ENCODE data around the gene PPP1R13B. TPM values are rescaled to one million over a fixed set of nuclear protein-coding genes. Genes with fewer than 3 reads are reported as not detected.

PPP1R13B gene
- total and polyA plus RNA-seq, 7 experiments from 2014 or later = 3.3 to 26.8 (median 16.9) TPM

GRCh38 chr14:103854822-103855733 lies 7.7 kb upstream of the PPP1R13B start:
- H3K27me3 Mint-ChIP-seq = no peaks in the 10 kb centered on the region
- peaks cover 0 to 12% (median 8%) of the 10 kb centered on the region in 7 donors for H3K4me1 Mint-ChIP-seq

DNA sequence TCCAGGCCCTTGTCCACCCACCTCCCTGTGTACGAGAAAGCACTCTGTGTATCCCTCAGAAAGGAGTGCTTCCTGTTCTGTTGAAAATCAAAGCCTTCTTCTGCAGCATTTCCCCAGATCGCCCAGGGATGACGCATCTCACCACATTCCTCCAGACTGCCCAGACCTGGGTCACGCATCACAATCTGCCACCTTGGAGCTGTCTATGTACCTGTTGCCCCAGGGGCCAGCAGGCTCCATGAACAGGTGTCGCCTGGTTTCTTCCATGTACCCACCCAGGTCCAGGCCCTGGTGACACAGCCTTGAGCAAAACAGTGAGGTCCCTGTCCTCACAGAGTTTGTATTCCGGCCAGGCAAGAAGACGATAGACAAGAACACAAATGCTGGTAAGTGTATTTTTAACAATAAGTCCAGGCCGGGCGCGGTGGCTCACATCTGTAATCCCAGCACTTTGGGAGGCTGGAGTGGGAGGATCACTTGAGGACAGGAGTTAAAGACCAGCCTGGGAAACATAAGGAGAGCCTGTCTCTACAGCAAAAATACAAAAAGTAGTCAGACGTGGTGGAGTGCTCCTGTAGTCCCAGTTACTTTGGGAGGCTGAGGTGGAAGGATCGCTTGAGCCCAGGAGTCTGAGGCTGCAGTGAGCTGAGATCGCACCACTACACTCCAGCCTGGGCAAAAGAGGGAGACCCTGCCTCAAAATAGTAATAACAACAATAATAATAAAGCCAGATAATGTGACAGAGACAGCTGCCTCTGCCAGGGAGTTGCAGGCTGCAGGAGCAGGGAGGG lies 6.8 kb upstream of the PPP1R13B start:
- no peaks in the 10 kb centered on the region for H3K4me1 ChIP-seq (ENCODE audit: control insufficient read depth in 2 of 2, insufficient read depth in 2 of 2, low read length in 2 of 2)
- Mint-ChIP-seq H3K36me3 (no peaks in the 10 kb centered on the region), H3K4me1 (peaks cover 0 to 12% (median 8%) of the 10 kb centered on the region in 7 donors), H3K27ac (peak overlapping the region in 6 of 9 donors; percentile 1 to 67 (median 35)), H3K9me3 (no peaks in the 10 kb centered on the region), H3K27me3 (peaks cover 0 to 7% (median 0%) of the 10 kb centered on the region in 5 donors), H3K4me3 (no peak overlapping the region)
- no peak overlapping the region for H3K27ac ChIP-seq (ENCODE audit: low read depth, low read length)
- H3K4me3 ChIP-seq (ENCODE audit: low read length) = no peak overlapping the region
- ChIA-PET CTCF (no interaction called here), POLR2A (no interaction called here)
- intact Hi-C loops (cut with micrococcal nuclease) = no loop called here
- DNase-seq (no peak), ATAC-seq (no peak)
- H3K9me3 ChIP-seq (ENCODE audit: control insufficient read depth in 2 of 3, low read length in 3 of 3) = no peaks in the 10 kb centered on the region
- no peaks in the 10 kb centered on the region for H3K36me3 ChIP-seq (ENCODE audit: control insufficient read depth in 2 of 3, insufficient read depth in 3 of 3, low read length in 3 of 3)
- no peaks in the 10 kb centered on the region for H3K27me3 ChIP-seq (ENCODE audit: control insufficient read depth in 2 of 2, insufficient read depth in 2 of 2, low read length in 2 of 2)

More at GRCh38 chr14:103854822-103855733, 7.7 kb upstream of the PPP1R13B start:
- no peaks in the 10 kb centered on the region for H3K27me3 ChIP-seq (ENCODE audit: control insufficient read depth in 2 of 2, insufficient read depth in 2 of 2, low read length in 2 of 2)
- H3K4me3 ChIP-seq (ENCODE audit: low read length) = no peak overlapping the region
- no peak overlapping the region for H3K27ac ChIP-seq (ENCODE audit: low read depth, low read length)
- DNase-seq (no peak), ATAC-seq (no peak)
- H3K9me3 ChIP-seq (ENCODE audit: control insufficient read depth in 2 of 3, low read length in 3 of 3) = no peaks in the 10 kb centered on the region
- no peaks in the 10 kb centered on the region for H3K4me1 ChIP-seq (ENCODE audit: control insufficient read depth in 2 of 2, insufficient read depth in 2 of 2, low read length in 2 of 2)
- Mint-ChIP-seq H3K27ac (peak overlapping the region in 4 of 9 donors; percentile 36 to 79 (median 72)), H3K4me3 (no peak overlapping the region), H3K36me3 (no peaks in the 10 kb centered on the region), H3K9me3 (no peaks in the 10 kb centered on the region)
- CTCF ChIA-PET = no interaction called here
- H3K36me3 ChIP-seq (ENCODE audit: control insufficient read depth in 2 of 3, insufficient read depth in 3 of 3, low read length in 3 of 3) = no peaks in the 10 kb centered on the region
- intact Hi-C loops (cut with micrococcal nuclease) = no loop called here
- POLR2A ChIA-PET = no interaction called here

GRCh38 chr14:103849151-103849886 lies 1.9 kb upstream of the PPP1R13B start:
- Mint-ChIP-seq H3K4me3 (peak overlapping the region; percentile 61 to 87 (median 78)), H3K4me1 (peaks cover 7 to 28% (median 17%) of the 10 kb centered on the region in 7 donors), H3K27me3 (peaks cover 0 to 31% (median 0%) of the 10 kb centered on the region in 5 donors), H3K27ac (peak overlapping the region in 8 of 9 donors; percentile 58 to 84 (median 74)), H3K9me3 (peaks cover 0 to 2% (median 0%) of the 10 kb centered on the region in 11 donors), H3K36me3 (peaks cover 0 to 2% (median 0%) of the 10 kb centered on the region in 5 donors)
- POLR2A ChIA-PET = interaction anchor here (0.7 kb wide), 1 partner anchor 11 kb away, joined by 3 read pairs; no protein-coding TSS in a partner anchor
- intact Hi-C loops (cut with micrococcal nuclease) = loop anchor here (5.0 to 10.0 kb wide), 4 partner anchors 55 to 903 kb away; partner anchors contain the start of genes SIVA1 (in 1 of the 2), XRCC3 (in 1 of the 2) and ZFYVE21 (in 1 of the 2)
- Histone ChIP-seq H3K4me3 (ENCODE audit: low read length) (no peak overlapping the region), H3K36me3 (ENCODE audit: control insufficient read depth in 2 of 3, insufficient read depth in 3 of 3, low read length in 3 of 3) (no peaks in the 10 kb centered on the region), H3K27me3 (ENCODE audit: control insufficient read depth in 2 of 2, insufficient read depth in 2 of 2, low read length in 2 of 2) (no peaks in the 10 kb centered on the region), H3K4me1 (ENCODE audit: control insufficient read depth in 2 of 2, insufficient read depth in 2 of 2, low read length in 2 of 2) (no peaks in the 10 kb centered on the region), H3K9me3 (ENCODE audit: control insufficient read depth in 2 of 3, low read length in 3 of 3) (no peaks in the 10 kb centered on the region), H3K27ac (ENCODE audit: low read depth, low read length) (no peak overlapping the region)
- DNase-seq = no peak
- CTCF ChIA-PET = no interaction called here
- ATAC-seq = no peak

DNA sequence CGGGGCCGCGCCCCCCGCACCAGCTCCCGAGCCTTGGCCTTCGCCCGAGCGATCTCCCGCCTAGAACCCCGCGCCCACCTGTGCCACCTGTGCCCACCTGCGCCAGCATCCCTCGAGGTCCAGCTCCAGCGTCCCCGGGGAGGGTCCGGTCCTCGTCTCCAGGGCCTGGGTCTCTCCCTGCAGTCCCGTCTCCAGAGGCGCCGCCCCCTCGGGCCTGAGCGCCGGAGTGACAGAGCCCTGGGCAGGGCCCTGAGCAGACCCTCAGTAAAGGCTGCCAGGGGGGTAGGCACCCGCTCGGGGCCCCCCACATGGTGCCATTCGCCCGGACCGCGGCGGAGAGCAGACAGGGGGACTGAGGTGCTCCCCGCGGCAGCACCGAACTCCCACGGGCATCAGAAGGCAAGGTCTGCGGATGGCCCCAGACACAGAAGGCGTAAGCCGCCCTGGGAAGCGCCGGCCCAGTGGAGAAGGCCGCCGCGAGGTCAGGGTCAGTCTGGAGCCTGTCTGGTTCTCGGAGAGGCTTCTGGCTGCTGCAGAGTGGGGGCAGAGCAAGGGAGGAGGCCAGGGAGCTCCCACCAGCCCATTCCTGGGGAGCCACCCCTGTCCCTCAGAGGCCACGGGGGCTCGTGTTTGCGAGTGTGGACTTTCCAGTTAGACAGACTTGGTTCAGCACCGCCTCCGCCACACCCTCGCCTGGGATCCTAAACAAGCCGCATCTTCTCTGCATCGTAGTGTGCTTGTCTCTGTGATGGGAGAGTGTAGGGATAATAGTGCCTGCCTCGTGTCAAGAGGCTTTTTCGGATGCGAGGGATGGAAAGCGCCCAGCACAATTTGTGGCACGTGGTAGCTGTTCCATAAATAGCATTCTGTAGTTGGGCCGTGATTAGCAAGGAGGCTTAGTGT lies 1.1 kb upstream of the PPP1R13B start:
- peak overlapping the region; percentile 67 for H3K27ac ChIP-seq (ENCODE audit: low read depth, low read length)
- no peaks in the 10 kb centered on the region for H3K9me3 ChIP-seq (ENCODE audit: control insufficient read depth in 2 of 3, low read length in 3 of 3)
- H3K36me3 Mint-ChIP-seq = peaks cover 0 to 2% (median under 1%) of the 10 kb centered on the region in 5 donors
- ATAC-seq = no peak
- peaks cover 0 to 36% (median 0%) of the 10 kb centered on the region in 5 donors for H3K27me3 Mint-ChIP-seq
- H3K4me1 Mint-ChIP-seq = peaks cover 9 to 24% (median 17%) of the 10 kb centered on the region in 7 donors
- H3K4me3 ChIP-seq (ENCODE audit: low read length) = peak overlapping the region; percentile 51
- H3K36me3 ChIP-seq (ENCODE audit: control insufficient read depth in 2 of 3, insufficient read depth in 3 of 3, low read length in 3 of 3) = no peaks in the 10 kb centered on the region
- intact Hi-C loops (cut with micrococcal nuclease) = loop anchor here (5.0 to 10.0 kb wide), 4 partner anchors 56 to 904 kb away; partner anchors contain the start of genes SIVA1 (in 1 of the 2), XRCC3 (in 1 of the 2) and ZFYVE21 (in 1 of the 2)
- peak overlapping the region; percentile 61 to 87 (median 78) for H3K4me3 Mint-ChIP-seq
- peak overlapping the region; percentile 52 to 84 (median 71) for H3K27ac Mint-ChIP-seq
- H3K27me3 ChIP-seq (ENCODE audit: control insufficient read depth in 2 of 2, insufficient read depth in 2 of 2, low read length in 2 of 2) = no peaks in the 10 kb centered on the region
- peaks cover 0 to 2% (median 0%) of the 10 kb centered on the region in 11 donors for H3K9me3 Mint-ChIP-seq
- no peaks in the 10 kb centered on the region for H3K4me1 ChIP-seq (ENCODE audit: control insufficient read depth in 2 of 2, insufficient read depth in 2 of 2, low read length in 2 of 2)
- peak in 4 of 9 donors; percentile 1 to 17 (median 11) for DNase-seq
- CTCF ChIA-PET = no interaction called here
- POLR2A ChIA-PET = no interaction called here

- Mint-ChIP-seq H3K4me1 (peaks cover 11 to 24% (median 17%) of the 10 kb centered on the region in 7 donors), H3K27ac (peak overlapping the region; percentile 60 to 92 (median 79)), H3K9me3 (peaks cover 0 to 2% (median 0%) of the 10 kb centered on the region in 11 donors), H3K36me3 (peaks cover 0 to 5% (median 2%) of the 10 kb centered on the region in 5 donors), H3K27me3 (peaks cover 0 to 36% (median 0%) of the 10 kb centered on the region in 5 donors), H3K4me3 (peak overlapping the region; percentile 78 to 94 (median 89))
- ChIA-PET POLR2A (interaction anchor here (1.5 kb wide), 1 partner anchor 58 kb away, joined by 3 read pairs; no protein-coding TSS in a partner anchor), CTCF (no interaction called here)
- Histone ChIP-seq H3K4me3 (ENCODE audit: low read length) (peak overlapping the region; percentile 40), H3K27me3 (ENCODE audit: control insufficient read depth in 2 of 2, insufficient read depth in 2 of 2, low read length in 2 of 2) (no peaks in the 10 kb centered on the region), H3K27ac (ENCODE audit: low read depth, low read length) (peak overlapping the region; percentile 62), H3K9me3 (ENCODE audit: control insufficient read depth in 2 of 3, low read length in 3 of 3) (no peaks in the 10 kb centered on the region), H3K4me1 (ENCODE audit: control insufficient read depth in 2 of 2, insufficient read depth in 2 of 2, low read length in 2 of 2) (no peaks in the 10 kb centered on the region), H3K36me3 (ENCODE audit: control insufficient read depth in 2 of 3, insufficient read depth in 3 of 3, low read length in 3 of 3) (no peaks in the 10 kb centered on the region)
- ATAC-seq = peak; percentile 27
- peak in 5 of 9 donors; percentile 10 to 24 (median 21) for DNase-seq
- intact Hi-C loops (cut with micrococcal nuclease) = loop anchor here (1.0 to 10.0 kb wide), 8 partner anchors 26 to 906 kb away; partner anchors contain the start of genes XRCC3 (in 2 of the 2), ZFYVE21 (in 2 of the 2) and SIVA1 (in 1 of the 2)
Measured at GRCh38 chr14:103846543-103847450, 578 bp downstream of the PPP1R13B start.

Data from naive thymus-derived CD4-positive, alpha-beta T cell (primary cell).